Daoy (cell line): ENCODE data around the gene FHIT. TPM values are rescaled to one million over a fixed set of nuclear protein-coding genes. Genes with fewer than 3 reads are reported as not detected.
"Not testable (repeated sequence)": the region's sequence is repeated elsewhere in the genome, so short reads cannot be mapped to it uniquely, and the experiment has no call there.

Source experiments
- DNase-seq: peaks from one replicate; pipeline ENCODE4 v3.0.0-alpha.2; 2015; ENCODE audit warnings: low read depth
- total RNA-seq: library from RNA; depleted of rRNA; stranded (reverse); fragments of >200 nt; shearing (Covaris generic); gene quantifications from 2 replicates; pipeline ENCODE4 v1.2.3, GENCODE V29; 2014

Gene FHIT
- total RNA-seq, 1 experiment from 2014 or later: not detected

- no peak for DNase-seq
Observed at GRCh38 chr3:59938828-59939227, 1312.4 kb downstream of the FHIT start.

GRCh38 chr3:59937201-59937600 is 1314.1 kb downstream of the FHIT start:
- DNase-seq: no peak

GRCh38 chr3:59936472-59936871 is 1314.8 kb downstream of the FHIT start:
- DNase-seq: no peak

GRCh38 chr3:59935025-59935424 is 1316.2 kb downstream of the FHIT start:
- DNase-seq: no peak

GRCh38 chr3:59934560-59934959 is 1316.7 kb downstream of the FHIT start:
- not testable (repeated sequence) for DNase-seq

GRCh38 chr3:59930170-59930569 is 1321.1 kb downstream of the FHIT start:
- DNase-seq: no peak

- DNase-seq: no peak
Observed at GRCh38 chr3:59927056-59927455, 1324.2 kb downstream of the FHIT start.

GRCh38 chr3:59925946-59926345 is 1325.3 kb downstream of the FHIT start:
- no peak for DNase-seq

- DNase-seq: no peak
Observed at GRCh38 chr3:59922192-59922591, 1329.1 kb downstream of the FHIT start.

- no peak for DNase-seq
Observed at GRCh38 chr3:59920822-59921221, 1330.4 kb downstream of the FHIT start.

GRCh38 chr3:59919586-59919985 is 1331.7 kb downstream of the FHIT start:
- no peak for DNase-seq

GRCh38 chr3:59914251-59914650 is 1337.0 kb downstream of the FHIT start:
- no peak for DNase-seq

GRCh38 chr3:59913645-59914044 is 1337.6 kb downstream of the FHIT start:
- DNase-seq: no peak

GRCh38 chr3:59908701-59909100 is 1342.6 kb downstream of the FHIT start:
- no peak for DNase-seq

GRCh38 chr3:59908280-59908679 is 1343.0 kb downstream of the FHIT start:
- DNase-seq: no peak

GRCh38 chr3:59904296-59904695 is 1347.0 kb downstream of the FHIT start:
- DNase-seq: no peak

GRCh38 chr3:59899061-59899460 is 1352.2 kb downstream of the FHIT start:
- DNase-seq: no peak

GRCh38 chr3:59895972-59896371 is 1355.3 kb downstream of the FHIT start:
- no peak for DNase-seq

GRCh38 chr3:59894425-59895121 is 1356.7 kb downstream of the FHIT start:
- DNase-seq: no peak

- no peak for DNase-seq
Observed at GRCh38 chr3:59890639-59891038, 1360.6 kb downstream of the FHIT start.

- no peak for DNase-seq
Observed at GRCh38 chr3:59886790-59887189, 1364.5 kb downstream of the FHIT start.

GRCh38 chr3:59885899-59886400 is 1365.3 kb downstream of the FHIT start:
- DNase-seq: no peak

- DNase-seq: no peak
Observed at GRCh38 chr3:59885101-59885500, 1366.2 kb downstream of the FHIT start.

- no peak for DNase-seq
Observed at GRCh38 chr3:59884409-59884808, 1366.8 kb downstream of the FHIT start.
